PFSK-1 (cell line): ENCODE results near the gene PKP1.

ENCODE experiments used
- FOXP2 ChIP-seq: optimal IDR thresholded peaks from 2 replicates; pipeline ENCODE3; 2011; ENCODE audit warnings: borderline replicate concordance, control low read depth, inconsistent platforms; ENCODE audit not compliant: insufficient read depth; ENCODE audit errors: extremely low read length, extremely low read depth
- POLR2AphosphoS5 ChIP-seq: IDR thresholded peaks from 2 replicates; pipeline ENCODE4 v1.6.1; 2012; ENCODE audit warnings: low read depth, mild to moderate bottlenecking, control low read depth, low read length, moderate library complexity
- SIN3A ChIP-seq: IDR thresholded peaks from 2 replicates; pipeline ENCODE4 v1.6.1; 2012; ENCODE audit warnings: mild to moderate bottlenecking, low read length, moderate library complexity, borderline replicate concordance; ENCODE audit not compliant: insufficient read depth
- TAF1 ChIP-seq: IDR thresholded peaks from 2 replicates; pipeline ENCODE4 v1.6.1; 2012; ENCODE audit warnings: low read length, control low read depth, borderline replicate concordance; ENCODE audit not compliant: insufficient read depth
- TF ChIP-seq, protein P1 (sequence below), 2 experiments: IDR thresholded peaks; 2 replicates each; pipeline versions ENCODE4 v1.6.1 to v1.8.0; 2011 to 2012; ENCODE audit warnings: low read depth in 2 of 2, low read length in 2 of 2, control low read depth in 1 of 2, inconsistent platforms in 1 of 2, mild to moderate bottlenecking in 1 of 2, moderate library complexity in 1 of 2; ENCODE audit not compliant: insufficient read depth in 1 of 2

Gene PKP1

GRCh38 chr1:201379733-201380242 lies 96.5 kb downstream of the PKP1 start:
- TF ChIP-seq FOXP2 (no peak), TAF1 (no peak), POLR2AphosphoS5 (no peak), SIN3A (no peak)
- TF ChIP-seq, protein P1, sequence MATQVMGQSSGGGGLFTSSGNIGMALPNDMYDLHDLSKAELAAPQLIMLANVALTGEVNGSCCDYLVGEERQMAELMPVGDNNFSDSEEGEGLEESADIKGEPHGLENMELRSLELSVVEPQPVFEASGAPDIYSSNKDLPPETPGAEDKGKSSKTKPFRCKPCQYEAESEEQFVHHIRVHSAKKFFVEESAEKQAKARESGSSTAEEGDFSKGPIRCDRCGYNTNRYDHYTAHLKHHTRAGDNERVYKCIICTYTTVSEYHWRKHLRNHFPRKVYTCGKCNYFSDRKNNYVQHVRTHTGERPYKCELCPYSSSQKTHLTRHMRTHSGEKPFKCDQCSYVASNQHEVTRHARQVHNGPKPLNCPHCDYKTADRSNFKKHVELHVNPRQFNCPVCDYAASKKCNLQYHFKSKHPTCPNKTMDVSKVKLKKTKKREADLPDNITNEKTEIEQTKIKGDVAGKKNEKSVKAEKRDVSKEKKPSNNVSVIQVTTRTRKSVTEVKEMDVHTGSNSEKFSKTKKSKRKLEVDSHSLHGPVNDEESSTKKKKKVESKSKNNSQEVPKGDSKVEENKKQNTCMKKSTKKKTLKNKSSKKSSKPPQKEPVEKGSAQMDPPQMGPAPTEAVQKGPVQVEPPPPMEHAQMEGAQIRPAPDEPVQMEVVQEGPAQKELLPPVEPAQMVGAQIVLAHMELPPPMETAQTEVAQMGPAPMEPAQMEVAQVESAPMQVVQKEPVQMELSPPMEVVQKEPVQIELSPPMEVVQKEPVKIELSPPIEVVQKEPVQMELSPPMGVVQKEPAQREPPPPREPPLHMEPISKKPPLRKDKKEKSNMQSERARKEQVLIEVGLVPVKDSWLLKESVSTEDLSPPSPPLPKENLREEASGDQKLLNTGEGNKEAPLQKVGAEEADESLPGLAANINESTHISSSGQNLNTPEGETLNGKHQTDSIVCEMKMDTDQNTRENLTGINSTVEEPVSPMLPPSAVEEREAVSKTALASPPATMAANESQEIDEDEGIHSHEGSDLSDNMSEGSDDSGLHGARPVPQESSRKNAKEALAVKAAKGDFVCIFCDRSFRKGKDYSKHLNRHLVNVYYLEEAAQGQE (IDR thresholded peaks at IDR 0.05; ENCODE audit: insufficient read depth in 1 of 2, low read depth in 2 of 2, low read length in 2 of 2): no peak

DNA sequence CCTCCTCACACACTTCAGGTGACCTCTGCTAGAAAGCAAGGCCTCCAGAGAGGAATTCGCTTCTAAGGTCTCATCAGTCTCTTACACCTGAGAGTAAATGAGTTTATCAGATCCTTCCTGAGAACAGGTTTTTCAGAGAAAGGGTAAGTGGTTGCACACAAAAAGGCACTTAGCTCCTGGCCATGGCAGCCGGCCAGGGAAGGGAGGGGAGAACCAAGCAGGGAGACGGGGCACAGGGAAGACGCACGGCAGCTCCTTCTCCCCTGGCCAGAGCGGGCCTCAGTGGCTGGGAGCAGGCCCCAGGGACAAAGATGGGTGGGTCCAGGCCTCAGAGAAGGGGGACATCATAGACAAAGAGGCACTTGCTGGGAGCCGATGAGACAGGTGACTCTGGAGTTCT lies 97.8 kb downstream of the PKP1 start:
- TF ChIP-seq POLR2AphosphoS5: no peak
- TF ChIP-seq TAF1: no peak
- TF ChIP-seq FOXP2: no peak
- TF ChIP-seq, protein P1 (IDR thresholded peaks at IDR 0.05; ENCODE audit: insufficient read depth in 1 of 2, low read depth in 2 of 2, low read length in 2 of 2): no peak
- TF ChIP-seq SIN3A: no peak
